Nephron progenitor cell (in vitro differentiated cells): ENCODE results near the gene ADAMTS15.

Experiments used
- DNase-seq: peaks from one replicate; pipeline ENCODE4 v3.0.0; 2021
- H3K27ac Mint-ChIP-seq: 2 replicates; pipeline ENCODE4 v1.8.0; 2021; ENCODE audit warnings: mild to moderate bottlenecking, moderate library complexity, mixed read lengths
- H3K27me3 Mint-ChIP-seq: 2 replicates; pipeline ENCODE4 v1.8.0; 2021; ENCODE audit warnings: mild to moderate bottlenecking, low read depth, mixed read lengths; ENCODE audit not compliant: poor library complexity
- H3K36me3 Mint-ChIP-seq: 2 replicates; pipeline ENCODE4 v1.8.0; 2021; ENCODE audit warnings: low read depth, mixed read lengths
- H3K4me1 Mint-ChIP-seq: 2 replicates; pipeline ENCODE4 v1.8.0; 2021; ENCODE audit warnings: mixed read lengths
- H3K4me3 Mint-ChIP-seq: 2 replicates; pipeline ENCODE4 v1.8.0; 2021; ENCODE audit warnings: mild to moderate bottlenecking, moderate library complexity, mixed read lengths
- H3K9me3 Mint-ChIP-seq: 2 replicates; pipeline ENCODE4 v1.8.0; 2021; ENCODE audit warnings: mild to moderate bottlenecking, moderate library complexity, mixed read lengths
- TF ChIP-seq, protein P1 (sequence below): fragments of 200-600 bp; sonication (generic); IDR thresholded peaks from 2 replicates; pipeline ENCODE4 v1.5.0; 2021; ENCODE audit warnings: antibody characterized with exemption

Gene ADAMTS15

GRCh38 chr11:130475426-130476053 lies 27.1 kb downstream of the ADAMTS15 start:
- Mint-ChIP-seq H3K27me3 (no peaks in the 10 kb centered on the region), H3K4me1 (peaks cover 4% of the 10 kb centered on the region), H3K9me3 (no peaks in the 10 kb centered on the region), H3K4me3 (no peak overlapping the region), H3K27ac (no peak overlapping the region), H3K36me3 (peaks cover 16% of the 10 kb centered on the region)
- no peak for DNase-seq
- TF ChIP-seq, protein P1, sequence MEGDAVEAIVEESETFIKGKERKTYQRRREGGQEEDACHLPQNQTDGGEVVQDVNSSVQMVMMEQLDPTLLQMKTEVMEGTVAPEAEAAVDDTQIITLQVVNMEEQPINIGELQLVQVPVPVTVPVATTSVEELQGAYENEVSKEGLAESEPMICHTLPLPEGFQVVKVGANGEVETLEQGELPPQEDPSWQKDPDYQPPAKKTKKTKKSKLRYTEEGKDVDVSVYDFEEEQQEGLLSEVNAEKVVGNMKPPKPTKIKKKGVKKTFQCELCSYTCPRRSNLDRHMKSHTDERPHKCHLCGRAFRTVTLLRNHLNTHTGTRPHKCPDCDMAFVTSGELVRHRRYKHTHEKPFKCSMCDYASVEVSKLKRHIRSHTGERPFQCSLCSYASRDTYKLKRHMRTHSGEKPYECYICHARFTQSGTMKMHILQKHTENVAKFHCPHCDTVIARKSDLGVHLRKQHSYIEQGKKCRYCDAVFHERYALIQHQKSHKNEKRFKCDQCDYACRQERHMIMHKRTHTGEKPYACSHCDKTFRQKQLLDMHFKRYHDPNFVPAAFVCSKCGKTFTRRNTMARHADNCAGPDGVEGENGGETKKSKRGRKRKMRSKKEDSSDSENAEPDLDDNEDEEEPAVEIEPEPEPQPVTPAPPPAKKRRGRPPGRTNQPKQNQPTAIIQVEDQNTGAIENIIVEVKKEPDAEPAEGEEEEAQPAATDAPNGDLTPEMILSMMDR = no peak

- Mint-ChIP-seq H3K4me3 (peak overlapping the region; percentile 60), H3K36me3 (peaks cover 11% of the 10 kb centered on the region), H3K27ac (peak overlapping the region; percentile 55), H3K27me3 (no peaks in the 10 kb centered on the region), H3K9me3 (no peaks in the 10 kb centered on the region), H3K4me1 (peaks cover 4% of the 10 kb centered on the region)
- DNase-seq = no peak
- TF ChIP-seq, protein P1 = no peak
Observed at GRCh38 chr11:130476200-130476921, 27.9 kb downstream of the ADAMTS15 start.

- Mint-ChIP-seq H3K27me3 (peaks cover 2% of the 10 kb centered on the region), H3K9me3 (no peaks in the 10 kb centered on the region), H3K4me3 (peak overlapping the region; percentile 60), H3K36me3 (peaks cover 6% of the 10 kb centered on the region), H3K4me1 (peaks cover 4% of the 10 kb centered on the region), H3K27ac (peak overlapping the region; percentile 55)
- TF ChIP-seq, protein P1 = no peak
- DNase-seq = no peak
Observed at GRCh38 chr11:130476922-130477491, 28.6 kb downstream of the ADAMTS15 start.

DNA sequence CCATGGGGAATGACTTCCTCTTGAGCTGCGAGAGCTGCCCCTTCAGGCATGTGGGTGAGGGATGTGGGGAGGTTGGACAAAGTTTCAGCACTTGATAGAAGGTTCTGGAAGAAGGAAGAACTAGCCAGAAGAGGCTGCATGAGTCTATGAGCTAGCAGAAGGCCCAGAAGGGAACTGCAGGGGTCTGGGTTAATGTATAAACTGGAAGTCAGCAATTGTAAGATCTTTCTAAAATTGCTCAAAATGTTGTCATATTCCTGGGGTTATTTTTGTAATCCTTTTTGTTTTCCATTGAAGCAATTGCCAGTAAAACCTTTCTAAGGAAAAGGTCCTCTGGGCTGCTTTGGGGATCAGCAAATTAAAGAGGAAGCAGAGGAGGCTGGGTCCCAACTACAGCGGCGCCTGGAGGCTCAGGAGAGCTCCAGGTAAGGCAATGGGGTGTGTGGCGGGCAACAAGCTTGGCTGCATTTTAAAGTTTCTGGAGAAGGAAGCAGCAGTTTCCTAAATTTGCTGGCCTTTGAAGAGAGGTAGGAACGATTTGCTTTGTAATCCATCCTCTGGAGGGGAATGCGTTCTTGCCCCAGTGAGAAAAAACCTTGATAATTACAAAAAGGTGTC lies 29.2 kb downstream of the ADAMTS15 start:
- peaks cover 4% of the 10 kb centered on the region for H3K27me3 Mint-ChIP-seq
- TF ChIP-seq, protein P1 = no peak
- no peak overlapping the region for H3K27ac Mint-ChIP-seq
- peaks cover 4% of the 10 kb centered on the region for H3K4me1 Mint-ChIP-seq
- no peak overlapping the region for H3K4me3 Mint-ChIP-seq
- H3K9me3 Mint-ChIP-seq = no peaks in the 10 kb centered on the region
- H3K36me3 Mint-ChIP-seq = peaks cover 4% of the 10 kb centered on the region
- DNase-seq = no peak

- TF ChIP-seq, protein P1 = no peak
- Mint-ChIP-seq H3K4me1 (peaks cover 4% of the 10 kb centered on the region), H3K36me3 (no peaks in the 10 kb centered on the region), H3K27ac (no peak overlapping the region), H3K4me3 (no peak overlapping the region), H3K27me3 (peaks cover 4% of the 10 kb centered on the region), H3K9me3 (peaks cover 3% of the 10 kb centered on the region)
- peak; percentile 50 for DNase-seq
Observed at GRCh38 chr11:130478204-130478701, 29.8 kb downstream of the ADAMTS15 start.
